Fibroblast of lung (primary cell): ENCODE data around the gene INHBC.

Experiments used
- CTCF ChIP-seq, 2 donors: IDR thresholded peaks in 1 of 2; conservative IDR thresholded peaks in 1 of 2; 1 replicate in 1 of 2; 2 replicates in 1 of 2; pipeline ENCODE4 v1.5.1; 2011 to 2012; ENCODE audit warnings: low read length in 2 of 2, control low read depth in 1 of 2, inconsistent platforms in 1 of 2, low read depth in 1 of 2, mild to moderate bottlenecking in 1 of 2
- EZH2 ChIP-seq: IDR thresholded peaks from 2 replicates; pipeline ENCODE4 v1.5.1; 2012; ENCODE audit warnings: low read length, control low read depth, mild to moderate bottlenecking; ENCODE audit errors: missing control alignments

GRCh38 chr12:57465747-57466505, 31.3 kb downstream of the INHBC start:
- TF ChIP-seq CTCF (conservative IDR thresholded peaks at IDR 0.05 in 1 of 2, IDR thresholded peaks at IDR 0.05 in 1 of 2; ENCODE audit: low read depth in 1 of 2, low read length in 2 of 2) (no peak), EZH2 (no peak)
